GM19035 (cell line): ENCODE data around the gene EFNA5.
"Not testable (repeated sequence)": the region's sequence is repeated elsewhere in the genome, so short reads cannot be mapped to it uniquely, and the experiment has no call there.

Experiments
- ATAC-seq: cut with Tn5 transposase; IDR thresholded peaks from one replicate; pipeline ENCODE4 v1.9.1; 2021; ENCODE audit not compliant: unreplicated experiment

The EFNA5 gene

GRCh38 chr5:107466233-107466769 lies 204.4 kb downstream of the EFNA5 start:
- ATAC-seq = no peak

- ATAC-seq = no peak
Observed at GRCh38 chr5:107464876-107465275, 205.9 kb downstream of the EFNA5 start.

- peak; percentile 60 for ATAC-seq
Observed at GRCh38 chr5:107464416-107464815, 206.3 kb downstream of the EFNA5 start.

- ATAC-seq = no peak
Observed at GRCh38 chr5:107463731-107464130, 207.0 kb downstream of the EFNA5 start.

GRCh38 chr5:107461770-107462169 lies 209.0 kb downstream of the EFNA5 start:
- no peak for ATAC-seq

GRCh38 chr5:107460789-107461188 lies 209.9 kb downstream of the EFNA5 start:
- ATAC-seq = no peak

GRCh38 chr5:107459605-107460004 lies 211.1 kb downstream of the EFNA5 start:
- no peak for ATAC-seq

- no peak for ATAC-seq
Observed at GRCh38 chr5:107458322-107458721, 212.4 kb downstream of the EFNA5 start.

GRCh38 chr5:107457881-107458280 lies 212.9 kb downstream of the EFNA5 start:
- ATAC-seq = no peak

- ATAC-seq = no peak
Observed at GRCh38 chr5:107457138-107457537, 213.6 kb downstream of the EFNA5 start.

GRCh38 chr5:107456281-107456715 lies 214.4 kb downstream of the EFNA5 start:
- ATAC-seq = peak; percentile 77

- no peak for ATAC-seq
Observed at GRCh38 chr5:107455111-107455544, 215.6 kb downstream of the EFNA5 start.

GRCh38 chr5:107451827-107452226 lies 218.9 kb downstream of the EFNA5 start:
- not testable (repeated sequence) for ATAC-seq

- ATAC-seq = no peak
Observed at GRCh38 chr5:107451028-107451427, 219.7 kb downstream of the EFNA5 start.

GRCh38 chr5:107450531-107450930 lies 220.2 kb downstream of the EFNA5 start:
- ATAC-seq = no peak

- ATAC-seq = no peak
Observed at GRCh38 chr5:107449369-107449768, 221.4 kb downstream of the EFNA5 start.

GRCh38 chr5:107447587-107447986 lies 223.2 kb downstream of the EFNA5 start:
- ATAC-seq = no peak

- ATAC-seq = no peak
Observed at GRCh38 chr5:107446972-107447371, 223.8 kb downstream of the EFNA5 start.

- ATAC-seq = no peak
Observed at GRCh38 chr5:107444300-107444699, 226.4 kb downstream of the EFNA5 start.

- no peak for ATAC-seq
Observed at GRCh38 chr5:107443897-107444296, 226.8 kb downstream of the EFNA5 start.

- ATAC-seq = no peak
Observed at GRCh38 chr5:107442452-107442851, 228.3 kb downstream of the EFNA5 start.

GRCh38 chr5:107439832-107440231 lies 230.9 kb downstream of the EFNA5 start:
- ATAC-seq = no peak

- no peak for ATAC-seq
Observed at GRCh38 chr5:107437986-107438510, 232.7 kb downstream of the EFNA5 start.
